Mucosa of descending colon (tissue), 3 donors: ENCODE measurements around the gene MSGN1. TPM values are rescaled to one million over a fixed set of nuclear protein-coding genes. Genes with fewer than 3 reads are reported as not detected.
A peak's percentile ranks its signal among the peaks of the same experiment; 100 is the strongest.

Experiments used
- ATAC-seq: fragments of 200-7000 bp; cut with Tn5 transposase; one replicate; pipeline ENCODE4 v1.9.1; 2020; ENCODE audit warnings: mild to moderate bottlenecking, moderate library complexity
- DNase-seq, 3 donors: peaks; one replicate each; pipeline ENCODE4 v3.0.0-alpha.2; 2020
- H3K36me3 ChIP-seq: fragments of 200-600 bp; one replicate; pipeline ENCODE4 v1.8.0; 2021; ENCODE audit warnings: low read depth, mild to moderate bottlenecking
- H3K4me1 ChIP-seq: fragments of 200-600 bp; one replicate; pipeline ENCODE4 v1.8.0; 2021; ENCODE audit warnings: low read depth, mild to moderate bottlenecking
- H3K4me3 ChIP-seq: fragments of 200-600 bp; one replicate; pipeline ENCODE4 v1.8.0; 2021; ENCODE audit warnings: mild to moderate bottlenecking
- H3K9me3 ChIP-seq: fragments of 200-600 bp; one replicate; pipeline ENCODE4 v1.8.0; 2021; ENCODE audit warnings: mild to moderate bottlenecking
- CTCF ChIP-seq: fragments of 200-600 bp; IDR thresholded peaks from one replicate; pipeline ENCODE4 v1.8.0; 2022; ENCODE audit warnings: antibody characterized with exemption, mild to moderate bottlenecking
- intact Hi-C, 2 donors: fragments of 100-400 bp; cut with DNase I in 1 of 2; cut with micrococcal nuclease in 1 of 2; formaldehyde crosslinking; loops; one replicate each; pipeline versions ENCODE4 v1.11.0 to v1.11.1; 2022; cut with DNase I, micrococcal nuclease
- total RNA-seq, 3 donors: library from RNA; stranded (reverse); fragmentation: NEBNext Ultra II Directional in 2 of 3; extraction: Animal tissue kit (Norgen Biotek cat#: 25700) in 2 of 3; gene quantifications; one replicate each; pipeline versions ENCODE4 v1.2.1 to v1.2.4, GENCODE V29; 2021 to 2023
- donor health status: DM: no; HTN: no; CAD: no; lungs with moderate emphysema.
- donor health status: DM: no; HTN: no; CAD: no.
- donor health status: DM: no; HTN: yes; CAD: no.

The MSGN1 gene
- total RNA-seq, 3 donors from 2014 or later: not detected

- DNase-seq: no peak
- ATAC-seq: peak; percentile 31
Measured at GRCh38 chr2:17805166-17805565, 11.1 kb upstream of the MSGN1 start.

GRCh38 chr2:17805717-17806363, 10.4 kb upstream of the MSGN1 start:
- no peaks in the 10 kb centered on the region for H3K36me3 ChIP-seq
- no peak for TF ChIP-seq CTCF
- intact Hi-C loops: no loop called here

More at GRCh38 chr2:17805166-17805565, 11.1 kb upstream of the MSGN1 start:
- TF ChIP-seq CTCF: no peak
- intact Hi-C loops: no loop called here
- peaks cover 3% of the 10 kb centered on the region for H3K4me1 ChIP-seq
- H3K36me3 ChIP-seq: no peaks in the 10 kb centered on the region
- H3K9me3 ChIP-seq: no peaks in the 10 kb centered on the region
- H3K4me3 ChIP-seq: no peak overlapping the region

GRCh38 chr2:17813010-17813741, 3.1 kb upstream of the MSGN1 start:
- Histone ChIP-seq H3K36me3 (no peaks in the 10 kb centered on the region), H3K9me3 (no peaks in the 10 kb centered on the region), H3K4me3 (no peak overlapping the region), H3K4me1 (no peaks in the 10 kb centered on the region)
- intact Hi-C loops: no loop called here
- ATAC-seq (no peak), DNase-seq (no peak)
- no peak for TF ChIP-seq CTCF

More at GRCh38 chr2:17805717-17806363, 10.4 kb upstream of the MSGN1 start:
- DNase-seq (peak in 1 of 3 donors; percentile 59), ATAC-seq (peak; percentile 65)
- no peaks in the 10 kb centered on the region for H3K9me3 ChIP-seq
- H3K4me3 ChIP-seq: no peak overlapping the region
- no peaks in the 10 kb centered on the region for H3K4me1 ChIP-seq

- ATAC-seq (peak; percentile 9), DNase-seq (no peak)
- Histone ChIP-seq H3K36me3 (no peaks in the 10 kb centered on the region), H3K4me1 (no peaks in the 10 kb centered on the region), H3K4me3 (no peak overlapping the region), H3K9me3 (no peaks in the 10 kb centered on the region)
- TF ChIP-seq CTCF: no peak
- intact Hi-C loops: no loop called here
Measured at GRCh38 chr2:17813742-17814473, 2.4 kb upstream of the MSGN1 start.

GRCh38 chr2:17814601-17815000, 1.7 kb upstream of the MSGN1 start:
- intact Hi-C loops: no loop called here
- no peak for TF ChIP-seq CTCF

More at GRCh38 chr2:17814601-17815000, 1.7 kb upstream of the MSGN1 start:
- Histone ChIP-seq H3K4me1 (no peaks in the 10 kb centered on the region), H3K9me3 (no peaks in the 10 kb centered on the region), H3K36me3 (no peaks in the 10 kb centered on the region), H3K4me3 (no peak overlapping the region)
- no peak for ATAC-seq
- no peak for DNase-seq
